Mesenchymal stem cell (in vitro differentiated cells and primary cell): ENCODE measurements around the gene PCYOX1L.

Experiments
- DNase-seq: peaks from one replicate; pipeline ENCODE4 v3.0.0-alpha.2; 2013
- H2AFZ ChIP-seq: one replicate; pipeline ENCODE4 v1.6.1; 2013; ENCODE audit warnings: low read depth, mild to moderate bottlenecking, control low read depth, inconsistent platforms, low read length, moderate library complexity
- H2AK5ac ChIP-seq: 2 replicates; pipeline ENCODE4 v1.6.1; 2013; ENCODE audit warnings: low read length, moderate library complexity, mild to moderate bottlenecking, inconsistent platforms; ENCODE audit not compliant: severe bottlenecking
- H2BK120ac ChIP-seq: one replicate; pipeline ENCODE4 v1.6.1; 2013; ENCODE audit warnings: low read depth, mild to moderate bottlenecking, inconsistent platforms, low read length, moderate library complexity
- H2BK12ac ChIP-seq, 2 experiments: one replicate each; pipeline ENCODE4 v1.6.1; 2013; ENCODE audit warnings: inconsistent platforms in 2 of 2, low read length in 2 of 2, mild to moderate bottlenecking in 2 of 2, moderate library complexity in 2 of 2, control low read depth in 1 of 2
- H2BK15ac ChIP-seq: one replicate; pipeline ENCODE4 v1.6.1; 2013; ENCODE audit warnings: mild to moderate bottlenecking, low read depth, inconsistent platforms; ENCODE audit not compliant: poor library complexity, severe bottlenecking
- H2BK5ac ChIP-seq: 2 replicates; pipeline ENCODE4 v1.6.1; 2013; ENCODE audit warnings: low read depth, mild to moderate bottlenecking, low read length, control low read depth, inconsistent platforms; ENCODE audit not compliant: poor library complexity, severe bottlenecking
- H3K14ac ChIP-seq, 2 experiments: one replicate each; pipeline ENCODE4 v1.6.1; 2013; ENCODE audit warnings: inconsistent platforms in 2 of 2, low read length in 2 of 2, control low read depth in 1 of 2, mild to moderate bottlenecking in 1 of 2, moderate library complexity in 1 of 2
- H3K18ac ChIP-seq, 2 experiments: one replicate each; pipeline ENCODE4 v1.6.1; 2013; ENCODE audit warnings: inconsistent platforms in 2 of 2, low read length in 2 of 2, control low read depth in 1 of 2, low read depth in 1 of 2, mild to moderate bottlenecking in 1 of 2
- H3K23ac ChIP-seq, 2 experiments: one replicate each; pipeline ENCODE4 v1.6.1; 2013; ENCODE audit warnings: inconsistent platforms in 2 of 2, low read length in 2 of 2, mild to moderate bottlenecking in 2 of 2, moderate library complexity in 2 of 2, control low read depth in 1 of 2
- H3K27ac ChIP-seq: 2 replicates; pipeline ENCODE4 v1.5.1; 2013; ENCODE audit warnings: mild to moderate bottlenecking, moderate library complexity, low read length, control low read depth, inconsistent platforms; ENCODE audit not compliant: poor library complexity, severe bottlenecking
- H3K27me3 ChIP-seq, 2 experiments: 2 replicates each; pipeline versions ENCODE4 v1.6.1 to v1.7.0; 2013; ENCODE audit warnings: low read length in 2 of 2, mild to moderate bottlenecking in 2 of 2, moderate library complexity in 2 of 2, control low read depth in 1 of 2, inconsistent platforms in 1 of 2; ENCODE audit not compliant: control insufficient read depth in 1 of 2, insufficient read depth in 1 of 2
- H3K36me3 ChIP-seq, 2 experiments: 2 replicates each; pipeline versions ENCODE4 v1.6.1 to v1.7.0; 2013; ENCODE audit warnings: low read length in 2 of 2, control low read depth in 1 of 2, inconsistent platforms in 1 of 2, low read depth in 1 of 2, mild to moderate bottlenecking in 1 of 2; ENCODE audit not compliant: insufficient read depth in 2 of 2, control insufficient read depth in 1 of 2
- H3K4ac ChIP-seq, 2 experiments: one replicate each; pipeline ENCODE4 v1.6.1; 2013; ENCODE audit warnings: inconsistent platforms in 2 of 2, low read length in 2 of 2, mild to moderate bottlenecking in 2 of 2, moderate library complexity in 2 of 2, control low read depth in 1 of 2, low read depth in 1 of 2
- H3K4me1 ChIP-seq: 2 replicates; pipeline ENCODE4 v1.6.1; 2013; ENCODE audit warnings: low read depth, low read length, control low read depth; ENCODE audit not compliant: control insufficient read depth, insufficient read depth
- H3K4me2 ChIP-seq: 2 replicates; pipeline ENCODE4 v1.6.1; 2013; ENCODE audit warnings: low read length, mild to moderate bottlenecking, inconsistent platforms; ENCODE audit not compliant: poor library complexity, severe bottlenecking
- H3K4me3 ChIP-seq, 2 experiments: 2 replicates each; pipeline versions ENCODE4 v1.5.1 to v1.7.0; 2013; ENCODE audit warnings: low read length in 2 of 2, mild to moderate bottlenecking in 2 of 2, control low read depth in 1 of 2, low read depth in 1 of 2; ENCODE audit not compliant: insufficient read depth in 1 of 2
- H3K79me1 ChIP-seq: replicated peaks from 2 replicates; pipeline ENCODE4 v1.6.1; 2013; ENCODE audit warnings: mild to moderate bottlenecking, control low read depth, low read length, inconsistent platforms; ENCODE audit not compliant: poor library complexity, severe bottlenecking
- H3K9ac ChIP-seq: 2 replicates; pipeline ENCODE4 v1.7.0; 2013; ENCODE audit warnings: mild to moderate bottlenecking, low read length, moderate library complexity
- H3K9me3 ChIP-seq: 2 replicates; pipeline ENCODE4 v1.7.0; 2013; ENCODE audit warnings: mild to moderate bottlenecking, low read length; ENCODE audit not compliant: control insufficient read depth
- H4K8ac ChIP-seq: one replicate; pipeline ENCODE4 v1.6.1; 2013; ENCODE audit warnings: inconsistent platforms, mild to moderate bottlenecking, low read length, moderate library complexity
- H4K91ac ChIP-seq: one replicate; pipeline ENCODE4 v1.6.1; 2013; ENCODE audit warnings: mild to moderate bottlenecking, low read length, inconsistent platforms
- WGBS: methylation state at CpG from one replicate; pipeline ENCODE4 v1.1.7; 2013; ENCODE audit warnings: mixed read lengths; 5-methylcytosine and 5-hydroxymethylcytosine counted together

Gene PCYOX1L

GRCh38 chr5:149378241-149378820 lies 20.5 kb downstream of the PCYOX1L start:
- no peak overlapping the region for H3K4ac ChIP-seq
- H3K36me3 ChIP-seq = no peaks in the 10 kb centered on the region
- no peak overlapping the region for H3K9ac ChIP-seq
- H3K79me1 ChIP-seq = no peaks in the 10 kb centered on the region
- H4K8ac ChIP-seq = peak overlapping the region; percentile 45
- no peak overlapping the region for H3K27ac ChIP-seq
- no peak overlapping the region for H3K4me3 ChIP-seq
- 82% methylated on average over 5 of the region's 5 CpGs for WGBS
- H2BK5ac ChIP-seq = no peak overlapping the region
- peak overlapping the region; percentile 77 for H4K91ac ChIP-seq
- no peak overlapping the region for H2BK120ac ChIP-seq
- H3K23ac ChIP-seq = no peak overlapping the region
- peaks cover 0 to 17% of the 10 kb centered on the region in 2 experiments for H3K27me3 ChIP-seq
- no peak for DNase-seq
- peaks cover 12% of the 10 kb centered on the region for H3K4me1 ChIP-seq
- no peak overlapping the region for H3K4me2 ChIP-seq
- no peak overlapping the region for H2AK5ac ChIP-seq
- H3K9me3 ChIP-seq = no peaks in the 10 kb centered on the region
- H3K14ac ChIP-seq = no peak overlapping the region
- peak overlapping the region; percentile 5 to 68 for H3K18ac ChIP-seq
- peak overlapping the region; percentile 35 for H2BK15ac ChIP-seq
- peak overlapping the region; percentile 61 to 91 for H2BK12ac ChIP-seq
- no peak overlapping the region for H2AFZ ChIP-seq

DNA sequence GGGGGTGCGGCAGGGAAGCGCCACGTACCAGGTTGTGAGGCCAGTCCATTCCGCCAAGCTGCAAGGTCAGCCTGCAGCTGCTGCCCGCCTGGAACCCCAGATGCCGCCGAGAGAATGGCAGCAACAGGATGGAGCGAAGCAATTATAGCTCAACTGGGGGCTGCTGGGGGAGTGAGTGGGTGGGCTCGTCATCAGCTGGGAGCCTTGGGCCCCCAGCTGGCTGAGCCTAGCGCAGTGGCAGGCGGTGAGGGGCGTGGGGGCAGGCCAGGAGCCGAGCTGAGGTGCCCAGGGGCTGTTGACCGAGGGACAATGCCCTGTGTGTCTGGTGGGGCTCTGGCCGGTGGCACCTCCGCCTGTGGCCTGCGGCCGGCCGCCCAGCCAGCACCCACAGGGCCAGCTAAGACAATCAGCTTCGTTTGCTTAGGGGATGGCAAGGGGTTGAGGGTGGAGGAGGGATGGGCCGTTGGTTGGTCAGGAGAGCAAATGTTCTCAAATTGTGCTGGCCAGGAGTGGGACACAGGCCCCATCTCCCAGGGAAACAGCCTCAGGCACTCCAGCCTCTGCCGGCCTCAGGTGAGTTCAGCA lies 21.4 kb downstream of the PCYOX1L start, which contains the start of gene IL17B:
IL17B (minus strand) TSS at position 116 of the 585 bp plus-strand sequence; CDS start at position 49, 67 bp downstream.
- DNase-seq = no peak
- WGBS = 96% methylated on average over 20 of the region's 22 CpGs
- Histone ChIP-seq H3K4ac (peak within 1 kb of the TSS in 1 of 2 experiments; percentile 62), H3K9me3 (no peaks in the 10 kb centered on the region), H2AK5ac (no peak within 1 kb of the TSS), H3K27me3 (peaks cover 0 to 17% of the 10 kb centered on the region in 2 experiments), H2BK120ac (peak within 1 kb of the TSS; percentile 39), H4K8ac (peak within 1 kb of the TSS; percentile 45), H3K4me3 (no peak within 1 kb of the TSS), H3K23ac (no peak within 1 kb of the TSS), H3K18ac (peak within 1 kb of the TSS; percentile 68 to 86), H2AFZ (no peak within 1 kb of the TSS), H3K14ac (peak within 1 kb of the TSS in 1 of 2 experiments; percentile 38), H2BK12ac (peak within 1 kb of the TSS; percentile 88 to 91), H2BK15ac (peak within 1 kb of the TSS; percentile 73), H3K36me3 (no peaks in the 10 kb centered on the region), H2BK5ac (no peak within 1 kb of the TSS), H3K4me1 (peaks cover 12% of the 10 kb centered on the region), H3K4me2 (no peak within 1 kb of the TSS), H3K27ac (no peak within 1 kb of the TSS), H4K91ac (peak within 1 kb of the TSS; percentile 77), H3K9ac (no peak within 1 kb of the TSS), H3K79me1 (no peaks in the 10 kb centered on the region)

DNA sequence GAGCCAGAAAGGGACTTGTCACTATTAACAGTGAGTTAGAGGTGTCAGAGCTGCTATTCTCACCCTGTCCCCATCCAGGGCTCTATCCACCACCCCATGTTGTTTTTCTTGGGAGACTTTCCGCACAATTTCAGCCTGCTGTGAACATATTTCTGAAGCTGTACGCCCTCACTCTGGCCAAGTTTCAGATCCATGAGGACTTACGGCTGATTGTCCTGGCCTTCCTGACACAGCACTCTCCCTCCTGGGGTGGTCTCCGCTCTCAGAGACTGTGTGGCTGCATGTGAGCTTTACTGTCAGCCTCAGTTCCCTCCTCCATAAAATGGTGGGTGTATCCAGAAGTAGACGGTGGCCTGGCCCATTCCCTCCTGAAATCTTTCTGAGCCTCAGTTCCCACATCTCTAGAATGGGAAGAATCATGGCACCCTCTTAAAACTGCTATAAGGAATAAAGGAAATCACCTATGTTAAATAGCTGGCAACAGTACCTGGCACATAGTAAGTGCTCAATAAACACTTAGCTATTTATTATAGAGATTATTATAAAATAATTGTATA lies 22.1 kb downstream of the PCYOX1L start:
- no peaks in the 10 kb centered on the region for H3K36me3 ChIP-seq
- peak overlapping the region in 1 of 2 experiments; percentile 62 for H3K4ac ChIP-seq
- H2BK15ac ChIP-seq = no peak overlapping the region
- H3K9ac ChIP-seq = no peak overlapping the region
- H3K27me3 ChIP-seq = peaks cover 0 to 17% of the 10 kb centered on the region in 2 experiments
- H3K9me3 ChIP-seq = no peaks in the 10 kb centered on the region
- no peak overlapping the region for H2BK5ac ChIP-seq
- no peak overlapping the region for H3K23ac ChIP-seq
- H3K4me1 ChIP-seq = peaks cover 12% of the 10 kb centered on the region
- WGBS = 96% methylated on average over 4 of the region's 5 CpGs
- H3K79me1 ChIP-seq = no peaks in the 10 kb centered on the region
- H3K27ac ChIP-seq = no peak overlapping the region
- peak overlapping the region in 1 of 2 experiments; percentile 18 for H3K18ac ChIP-seq
- no peak overlapping the region for H2BK120ac ChIP-seq
- H2BK12ac ChIP-seq = peak overlapping the region; percentile 70 to 88
- no peak overlapping the region for H2AFZ ChIP-seq
- H3K14ac ChIP-seq = no peak overlapping the region
- no peak overlapping the region for H2AK5ac ChIP-seq
- H3K4me3 ChIP-seq = no peak overlapping the region
- no peak overlapping the region for H3K4me2 ChIP-seq
- no peak for DNase-seq
- no peak overlapping the region for H4K8ac ChIP-seq
- H4K91ac ChIP-seq = peak overlapping the region; percentile 70

GRCh38 chr5:149380466-149381121 lies 22.7 kb downstream of the PCYOX1L start:
- no peak for DNase-seq
- H2AFZ ChIP-seq = no peak overlapping the region
- H3K4me2 ChIP-seq = no peak overlapping the region
- H3K14ac ChIP-seq = peak overlapping the region in 1 of 2 experiments; percentile 30
- H2AK5ac ChIP-seq = no peak overlapping the region
- peak overlapping the region; percentile 2 to 98 for H3K18ac ChIP-seq
- no peaks in the 10 kb centered on the region for H3K79me1 ChIP-seq
- H2BK12ac ChIP-seq = peak overlapping the region; percentile 97 to 98
- peak overlapping the region; percentile 89 for H4K91ac ChIP-seq
- H3K9ac ChIP-seq = no peak overlapping the region
- no peaks in the 10 kb centered on the region for H3K36me3 ChIP-seq
- H3K27me3 ChIP-seq = peaks cover 0 to 17% of the 10 kb centered on the region in 2 experiments
- WGBS = 60% methylated on average over 16 of the region's 16 CpGs
- H3K27ac ChIP-seq = no peak overlapping the region
- no peak overlapping the region for H3K4me3 ChIP-seq
- no peak overlapping the region for H2BK5ac ChIP-seq
- peak overlapping the region; percentile 99 for H2BK120ac ChIP-seq
- H3K4ac ChIP-seq = peak overlapping the region; percentile 9 to 92
- H2BK15ac ChIP-seq = peak overlapping the region; percentile 30
- peak overlapping the region; percentile 16 for H4K8ac ChIP-seq
- no peak overlapping the region for H3K23ac ChIP-seq
- no peaks in the 10 kb centered on the region for H3K9me3 ChIP-seq
- peaks cover 13% of the 10 kb centered on the region for H3K4me1 ChIP-seq
